ENCODE results near the gene SAXO1. TPM values are rescaled to one million over a fixed set of nuclear protein-coding genes. Genes with fewer than 3 reads are reported as not detected.

SAXO1 gene
- total RNA-seq, 1 experiment from 2014 or later = not detected

DNA sequence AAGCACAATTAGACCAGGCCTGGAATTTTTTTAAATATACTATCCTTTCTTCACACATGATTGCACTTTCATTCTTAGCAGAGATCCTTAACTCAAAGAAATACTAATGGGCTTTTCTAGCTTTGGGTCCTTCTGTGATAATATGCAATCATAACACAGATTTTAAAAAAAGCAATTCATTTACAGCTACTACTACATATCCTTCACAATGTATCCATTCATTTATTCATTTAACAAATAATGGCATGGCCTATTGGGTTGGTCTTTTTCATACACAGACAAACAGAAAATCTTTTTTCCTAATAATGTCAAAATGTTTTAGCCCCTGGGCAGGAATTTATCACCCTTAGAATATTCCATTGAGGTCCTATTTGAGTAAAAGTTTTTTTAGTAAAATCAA, 47.0 kb downstream of the SAXO1 start:
- TF ChIP-seq POLR2AphosphoS5 (IDR thresholded peaks at IDR 0.05; ENCODE audit: low read depth, low read length) = no peak
- TF ChIP-seq CTCF (IDR thresholded peaks at IDR 0.05) = no peak
- TF ChIP-seq SIN3A (IDR thresholded peaks at IDR 0.05; ENCODE audit: borderline replicate concordance, insufficient read depth, low read depth, low read length) = no peak
- TF ChIP-seq REST (IDR thresholded peaks at IDR 0.05; ENCODE audit: insufficient read depth in 1 of 2, low read depth in 2 of 2, low read length in 1 of 2) = no peak
- no peak for TF ChIP-seq TCF7L2 (IDR thresholded peaks at IDR 0.05; ENCODE audit: low read depth, low read length)
- ChIA-PET POLR2A (no interaction called here), CTCF (no interaction called here)
- Histone ChIP-seq H3K27me3 (ENCODE audit: control insufficient read depth, insufficient read depth, low read length) (no peaks in the 10 kb centered on the region), H3K9me3 (ENCODE audit: control insufficient read depth, insufficient read depth, low read depth, low read length) (no peaks in the 10 kb centered on the region), H3K4me3 (ENCODE audit: low read depth in 2 of 2, low read length in 2 of 2) (no peak overlapping the region), H3K27ac (ENCODE audit: low read length) (no peak overlapping the region), H3K4me1 (ENCODE audit: control insufficient read depth, insufficient read depth, low read length) (no peaks in the 10 kb centered on the region), H3K36me3 (ENCODE audit: control insufficient read depth, insufficient read depth, low read length) (no peaks in the 10 kb centered on the region)
- DNase-seq (ENCODE audit: low read depth, low spot score) (no peak), ATAC-seq (no peak)
- intact Hi-C loops (cut with micrococcal nuclease; ENCODE audit: unreplicated experiment) (no loop called here), in situ Hi-C loops (cut with HindIII; ENCODE audit: low pct_unique_long_range_greater_than_20kb, low sequenced_read_pairs) (no loop called here)
- no TSS peak for BruUV-seq (replicated peaks)

- in situ Hi-C loops (cut with HindIII; ENCODE audit: low pct_unique_long_range_greater_than_20kb, low sequenced_read_pairs) (no loop called here), intact Hi-C loops (cut with micrococcal nuclease; ENCODE audit: unreplicated experiment) (no loop called here)
- ChIA-PET CTCF (no interaction called here), POLR2A (no interaction called here)
- no peak overlapping the region for H3K4me3 ChIP-seq (ENCODE audit: low read depth in 2 of 2, low read length in 2 of 2)
- no peak for TF ChIP-seq POLR2AphosphoS5 (IDR thresholded peaks at IDR 0.05; ENCODE audit: low read depth, low read length)
- TF ChIP-seq SIN3A (IDR thresholded peaks at IDR 0.05; ENCODE audit: borderline replicate concordance, insufficient read depth, low read depth, low read length) = no peak
- no peak for TF ChIP-seq TCF7L2 (IDR thresholded peaks at IDR 0.05; ENCODE audit: low read depth, low read length)
- TF ChIP-seq CTCF (IDR thresholded peaks at IDR 0.05) = no peak
- TF ChIP-seq REST (IDR thresholded peaks at IDR 0.05; ENCODE audit: insufficient read depth in 1 of 2, low read depth in 2 of 2, low read length in 1 of 2) = no peak
- H3K36me3 ChIP-seq (ENCODE audit: control insufficient read depth, insufficient read depth, low read length) = no peaks in the 10 kb centered on the region
- ATAC-seq = no peak
- no peak overlapping the region for H3K27ac ChIP-seq (ENCODE audit: low read length)
- no peaks in the 10 kb centered on the region for H3K9me3 ChIP-seq (ENCODE audit: control insufficient read depth, insufficient read depth, low read depth, low read length)
- DNase-seq (ENCODE audit: low read depth, low spot score) = no peak
- no TSS peak for BruUV-seq (replicated peaks)
- H3K27me3 ChIP-seq (ENCODE audit: control insufficient read depth, insufficient read depth, low read length) = no peaks in the 10 kb centered on the region
- no peaks in the 10 kb centered on the region for H3K4me1 ChIP-seq (ENCODE audit: control insufficient read depth, insufficient read depth, low read length)
Measured at GRCh38 chr9:18985464-18985951, 47.5 kb downstream of the SAXO1 start.
